Natural killer cell (primary cell): ENCODE data around the gene PRKG1. TPM values are rescaled to one million over a fixed set of nuclear protein-coding genes. Genes with fewer than 3 reads are reported as not detected.

Source experiments
- ATAC-seq, 3 donors: fragments of 150-1000 bp in 2 of 3; fragments of 200-7000 bp in 1 of 3; cut with Tn5 transposase; 1 replicate in 1 of 3; 2 replicates in 2 of 3; pipeline ENCODE4 v1.10.0; 2021; ENCODE audit warnings: mild to moderate bottlenecking in 2 of 3, moderate library complexity in 2 of 3
- DNase-seq, 2 donors: peaks; one replicate each; pipeline versions ENCODE4 v3.0.0 to v3.0.0-alpha.2; 2013 to 2021; ENCODE audit warnings: mixed read lengths in 1 of 2
- H3K27ac ChIP-seq: one replicate; pipeline ENCODE4 v1.5.1; 2013; ENCODE audit warnings: mild to moderate bottlenecking, low read length
- H3K27me3 ChIP-seq: one replicate; pipeline ENCODE4 v1.6.1; 2013; ENCODE audit warnings: low read length; ENCODE audit not compliant: control insufficient read depth, insufficient read depth
- H3K36me3 ChIP-seq: one replicate; pipeline ENCODE4 v1.6.1; 2013; ENCODE audit warnings: low read length; ENCODE audit not compliant: control insufficient read depth, insufficient read depth
- H3K4me1 ChIP-seq: one replicate; pipeline ENCODE4 v1.6.1; 2013; ENCODE audit warnings: low read length; ENCODE audit not compliant: control insufficient read depth, insufficient read depth
- H3K4me3 ChIP-seq: one replicate; pipeline ENCODE4 v1.5.1; 2013; ENCODE audit warnings: low read length
- H3K9me3 ChIP-seq: one replicate; pipeline ENCODE4 v1.6.1; 2013; ENCODE audit warnings: low read length; ENCODE audit not compliant: control insufficient read depth, insufficient read depth
- H3K27ac Mint-ChIP-seq, 2 donors: one replicate each; pipeline ENCODE4 v1.8.0; 2022; ENCODE audit warnings: mild to moderate bottlenecking in 2 of 2, mixed read lengths in 2 of 2, moderate library complexity in 1 of 2
- H3K27me3 Mint-ChIP-seq, 2 donors: one replicate each; pipeline ENCODE4 v1.8.0; 2022; ENCODE audit warnings: low read depth in 2 of 2, mixed read lengths in 2 of 2
- H3K36me3 Mint-ChIP-seq: one replicate; pipeline ENCODE4 v1.8.0; 2022; ENCODE audit warnings: mixed read lengths
- H3K4me1 Mint-ChIP-seq, 2 donors: one replicate each; pipeline ENCODE4 v1.8.0; 2022; ENCODE audit warnings: mixed read lengths in 2 of 2
- H3K4me3 Mint-ChIP-seq: one replicate; pipeline ENCODE4 v1.8.0; 2022; ENCODE audit warnings: mild to moderate bottlenecking, moderate library complexity, mixed read lengths
- H3K9me3 Mint-ChIP-seq, 2 donors: one replicate each; pipeline ENCODE4 v1.8.0; 2022; ENCODE audit warnings: mixed read lengths in 2 of 2
- WGBS: methylation state at CpG from one replicate; pipeline ENCODE4 v1.1.7; 2013; ENCODE audit warnings: missing lambda C conversion rate; ENCODE audit not compliant: insufficient coverage; 5-methylcytosine and 5-hydroxymethylcytosine counted together
- intact Hi-C: fragments of 100-400 bp; cut with micrococcal nuclease; formaldehyde crosslinking; loops from one replicate; pipeline ENCODE4 v1.14.2; 2022
- total RNA-seq, 4 donors: library from RNA; stranded (reverse); fragments of 120-200 nt in 1 of 4; gene quantifications; one replicate each; pipeline versions ENCODE4 v1.2.3 to v1.2.4, GENCODE V29; 2013 to 2022
- TF ChIP-seq, protein P1 (sequence below): fragments of 200-600 bp; IDR thresholded peaks from one replicate; pipeline ENCODE4 v1.8.0; 2022; ENCODE audit warnings: antibody characterized with exemption

PRKG1 gene
- total RNA-seq, 3 donors from 2014 or later (not counting 1 experiment from before 2014, with no cell fraction given), result 0.23 to 0.41 (median 0.35) TPM

DNA sequence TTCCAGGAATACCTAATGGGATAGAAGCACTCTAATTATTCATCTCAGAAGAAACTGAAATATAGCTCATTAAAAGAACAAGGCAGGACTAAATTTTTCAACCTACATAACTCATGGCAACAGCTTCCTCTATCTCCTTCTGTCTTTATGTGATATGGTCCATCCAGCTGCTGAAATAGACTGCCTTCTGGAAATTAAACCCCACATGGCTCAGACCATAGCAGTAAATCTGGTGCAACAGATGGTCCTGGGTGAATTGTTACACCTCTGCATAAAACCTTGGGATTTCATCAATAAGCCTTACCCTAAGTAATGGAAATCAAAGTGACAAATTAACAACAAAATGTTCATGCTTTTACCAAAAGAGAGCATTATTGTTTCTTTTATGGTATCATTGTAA is 830.7 kb downstream of the PRKG1 start:
- Histone ChIP-seq H3K9me3 (no peaks in the 10 kb centered on the region), H3K36me3 (no peaks in the 10 kb centered on the region), H3K27me3 (no peaks in the 10 kb centered on the region), H3K4me3 (no peak overlapping the region), H3K27ac (no peak overlapping the region), H3K4me1 (no peaks in the 10 kb centered on the region)
- no peak for ATAC-seq
- no peaks in the 10 kb centered on the region for H3K4me1 Mint-ChIP-seq
- H3K4me3 Mint-ChIP-seq, result no peak overlapping the region
- no peak for DNase-seq
- H3K36me3 Mint-ChIP-seq, result no peaks in the 10 kb centered on the region
- H3K27me3 Mint-ChIP-seq, result no peaks in the 10 kb centered on the region
- TF ChIP-seq, protein P1, sequence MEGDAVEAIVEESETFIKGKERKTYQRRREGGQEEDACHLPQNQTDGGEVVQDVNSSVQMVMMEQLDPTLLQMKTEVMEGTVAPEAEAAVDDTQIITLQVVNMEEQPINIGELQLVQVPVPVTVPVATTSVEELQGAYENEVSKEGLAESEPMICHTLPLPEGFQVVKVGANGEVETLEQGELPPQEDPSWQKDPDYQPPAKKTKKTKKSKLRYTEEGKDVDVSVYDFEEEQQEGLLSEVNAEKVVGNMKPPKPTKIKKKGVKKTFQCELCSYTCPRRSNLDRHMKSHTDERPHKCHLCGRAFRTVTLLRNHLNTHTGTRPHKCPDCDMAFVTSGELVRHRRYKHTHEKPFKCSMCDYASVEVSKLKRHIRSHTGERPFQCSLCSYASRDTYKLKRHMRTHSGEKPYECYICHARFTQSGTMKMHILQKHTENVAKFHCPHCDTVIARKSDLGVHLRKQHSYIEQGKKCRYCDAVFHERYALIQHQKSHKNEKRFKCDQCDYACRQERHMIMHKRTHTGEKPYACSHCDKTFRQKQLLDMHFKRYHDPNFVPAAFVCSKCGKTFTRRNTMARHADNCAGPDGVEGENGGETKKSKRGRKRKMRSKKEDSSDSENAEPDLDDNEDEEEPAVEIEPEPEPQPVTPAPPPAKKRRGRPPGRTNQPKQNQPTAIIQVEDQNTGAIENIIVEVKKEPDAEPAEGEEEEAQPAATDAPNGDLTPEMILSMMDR, result no peak
- H3K27ac Mint-ChIP-seq, result no peak overlapping the region
- H3K9me3 Mint-ChIP-seq, result peaks cover 0 to 6% of the 10 kb centered on the region in 2 donors
- intact Hi-C loops, result no loop called here

GRCh38 chr10:51907361-51907760 is 833.1 kb downstream of the PRKG1 start:
- H3K36me3 ChIP-seq, result no peaks in the 10 kb centered on the region
- H3K36me3 Mint-ChIP-seq, result no peaks in the 10 kb centered on the region
- no peak overlapping the region for H3K4me3 ChIP-seq
- DNase-seq, result no peak
- TF ChIP-seq, protein P1, result no peak
- no peak overlapping the region for H3K27ac ChIP-seq
- H3K4me1 ChIP-seq, result no peaks in the 10 kb centered on the region
- H3K9me3 Mint-ChIP-seq, result peaks cover 0 to 6% of the 10 kb centered on the region in 2 donors
- no peak overlapping the region for H3K4me3 Mint-ChIP-seq
- no peaks in the 10 kb centered on the region for H3K4me1 Mint-ChIP-seq
- ATAC-seq, result no peak
- 82% methylated on average over 1 of the region's 2 CpGs for WGBS
- H3K27ac Mint-ChIP-seq, result no peak overlapping the region
- no peaks in the 10 kb centered on the region for H3K27me3 ChIP-seq
- no peaks in the 10 kb centered on the region for H3K9me3 ChIP-seq
- intact Hi-C loops, result no loop called here
- H3K27me3 Mint-ChIP-seq, result no peaks in the 10 kb centered on the region

DNA sequence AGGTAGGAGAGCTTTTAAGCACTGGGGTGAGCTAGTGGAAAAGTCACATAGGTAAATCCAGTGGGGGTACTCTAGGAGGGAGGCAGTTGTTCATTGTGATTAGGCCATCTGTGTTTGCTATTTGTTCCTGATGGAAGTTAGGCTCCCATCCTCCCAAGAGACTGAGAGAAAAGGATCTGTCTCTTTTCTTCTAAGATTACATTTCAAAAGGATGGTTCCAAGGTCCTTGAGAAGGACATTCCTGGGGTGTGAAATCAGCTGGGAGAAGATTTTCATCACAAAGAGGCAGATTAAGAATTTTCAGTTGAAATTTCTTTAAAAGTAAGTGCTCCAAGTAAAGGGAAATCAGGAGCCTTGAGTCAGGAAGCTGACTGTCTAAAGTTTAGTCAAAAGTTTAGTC is 835.9 kb downstream of the PRKG1 start:
- Mint-ChIP-seq H3K27ac (no peak overlapping the region), H3K9me3 (peaks cover 0 to 6% of the 10 kb centered on the region in 2 donors), H3K4me3 (no peak overlapping the region), H3K36me3 (no peaks in the 10 kb centered on the region), H3K27me3 (no peaks in the 10 kb centered on the region), H3K4me1 (no peaks in the 10 kb centered on the region)
- ATAC-seq (no peak), DNase-seq (no peak)
- no peaks in the 10 kb centered on the region for H3K27me3 ChIP-seq
- H3K4me3 ChIP-seq, result no peak overlapping the region
- H3K9me3 ChIP-seq, result no peaks in the 10 kb centered on the region
- TF ChIP-seq, protein P1, result no peak
- H3K27ac ChIP-seq, result no peak overlapping the region
- intact Hi-C loops, result no loop called here
- no peaks in the 10 kb centered on the region for H3K36me3 ChIP-seq
- H3K4me1 ChIP-seq, result no peaks in the 10 kb centered on the region

DNA sequence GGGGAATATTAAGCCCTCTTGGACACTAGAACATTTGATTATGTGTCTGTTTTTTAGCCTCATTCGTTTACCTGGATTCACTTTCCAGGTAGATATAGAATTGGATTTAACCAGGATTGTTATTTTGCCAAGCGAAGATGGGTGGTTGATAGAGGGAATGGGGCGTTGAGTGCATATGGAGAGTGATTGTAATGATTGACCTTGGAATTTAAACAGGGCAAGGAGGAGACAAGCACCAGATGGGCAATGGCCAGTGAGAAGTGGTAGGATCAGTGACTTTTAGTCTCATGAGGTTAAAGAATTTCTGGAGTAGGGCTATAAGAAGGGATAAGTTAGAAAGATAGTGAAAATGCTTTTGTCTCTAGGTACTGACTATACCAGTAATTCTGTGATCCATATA is 836.3 kb downstream of the PRKG1 start:
- ATAC-seq (no peak), DNase-seq (no peak)
- Histone ChIP-seq H3K9me3 (no peaks in the 10 kb centered on the region), H3K27me3 (no peaks in the 10 kb centered on the region), H3K4me1 (no peaks in the 10 kb centered on the region), H3K27ac (no peak overlapping the region), H3K4me3 (no peak overlapping the region), H3K36me3 (no peaks in the 10 kb centered on the region)
- intact Hi-C loops, result no loop called here
- H3K4me1 Mint-ChIP-seq, result no peaks in the 10 kb centered on the region
- peaks cover 0 to 6% of the 10 kb centered on the region in 2 donors for H3K9me3 Mint-ChIP-seq
- no peaks in the 10 kb centered on the region for H3K36me3 Mint-ChIP-seq
- TF ChIP-seq, protein P1, result no peak
- WGBS, result 70% methylated on average over 3 of the region's 3 CpGs
- H3K27ac Mint-ChIP-seq, result no peak overlapping the region
- no peaks in the 10 kb centered on the region for H3K27me3 Mint-ChIP-seq
- H3K4me3 Mint-ChIP-seq, result no peak overlapping the region
